Neuronal stem cell (in vitro differentiated cells): ENCODE results near the gene TP53RK.

Experiments used
- DNase-seq: peaks from one replicate; pipeline ENCODE4 v3.0.0-alpha.2; 2013; ENCODE audit warnings: low spot score
- H2AFZ ChIP-seq: one replicate; pipeline ENCODE4 v1.6.1; 2013; ENCODE audit warnings: mild to moderate bottlenecking, low read length, inconsistent platforms
- H2AK5ac ChIP-seq: 2 replicates; pipeline ENCODE4 v1.6.1; 2013; ENCODE audit warnings: low read depth, mild to moderate bottlenecking, inconsistent platforms, low read length, moderate library complexity, mixed read lengths
- H2BK120ac ChIP-seq: 2 replicates; pipeline ENCODE4 v1.6.1; 2013; ENCODE audit warnings: low read depth, mild to moderate bottlenecking, inconsistent platforms, low read length, moderate library complexity, mixed read lengths
- H2BK12ac ChIP-seq: one replicate; pipeline ENCODE4 v1.6.1; 2013; ENCODE audit warnings: low read length, inconsistent platforms
- H2BK15ac ChIP-seq: 2 replicates; pipeline ENCODE4 v1.6.1; 2013; ENCODE audit warnings: mild to moderate bottlenecking, low read length, inconsistent platforms, mixed read lengths
- H2BK5ac ChIP-seq: one replicate; pipeline ENCODE4 v1.6.1; 2013; ENCODE audit warnings: inconsistent platforms, mild to moderate bottlenecking, low read length, moderate library complexity
- H3K14ac ChIP-seq: one replicate; pipeline ENCODE4 v1.6.1; 2013; ENCODE audit warnings: low read length, inconsistent platforms
- H3K18ac ChIP-seq: 2 replicates; pipeline ENCODE4 v1.6.1; 2013; ENCODE audit warnings: low read length, inconsistent platforms
- H3K23ac ChIP-seq: 2 replicates; pipeline ENCODE4 v1.6.1; 2013; ENCODE audit warnings: low read depth, mild to moderate bottlenecking, mixed read lengths, low read length, inconsistent platforms; ENCODE audit not compliant: poor library complexity
- H3K27ac ChIP-seq: replicated peaks from 3 replicates; pipeline ENCODE4 v1.5.1; 2013; ENCODE audit warnings: low read length, inconsistent platforms
- H3K27me3 ChIP-seq, 3 experiments: 2 replicates each; pipeline ENCODE4 v1.6.1; 2013; ENCODE audit warnings: low read length in 3 of 3, mild to moderate bottlenecking in 2 of 3, inconsistent platforms in 1 of 3, low read depth in 1 of 3, mixed read lengths in 1 of 3, moderate library complexity in 1 of 3; ENCODE audit not compliant: control insufficient read depth in 3 of 3, insufficient read depth in 3 of 3
- H3K36me3 ChIP-seq, 2 donors: replicated peaks in 1 of 2; 2 replicates each; pipeline ENCODE4 v1.6.1; 2013; ENCODE audit warnings: low read length in 2 of 2; ENCODE audit not compliant: control insufficient read depth in 2 of 2, insufficient read depth in 2 of 2
- H3K4ac ChIP-seq: 2 replicates; pipeline ENCODE4 v1.6.1; 2013; ENCODE audit warnings: inconsistent platforms, mild to moderate bottlenecking, low read length, moderate library complexity
- H3K4me1 ChIP-seq, 2 donors: 1 replicate in 1 of 2; 2 replicates in 1 of 2; pipeline ENCODE4 v1.6.1; 2013; ENCODE audit warnings: low read length in 2 of 2, low read depth in 1 of 2; ENCODE audit not compliant: control insufficient read depth in 2 of 2, insufficient read depth in 1 of 2
- H3K4me2 ChIP-seq: one replicate; pipeline ENCODE4 v1.6.1; 2013; ENCODE audit warnings: mild to moderate bottlenecking, low read length, inconsistent platforms; ENCODE audit not compliant: insufficient read depth, poor library complexity, severe bottlenecking
- H3K4me3 ChIP-seq, 2 donors: 2 replicates each; pipeline ENCODE4 v1.5.1; 2013; ENCODE audit warnings: low read length in 2 of 2, mild to moderate bottlenecking in 2 of 2, inconsistent platforms in 1 of 2, moderate library complexity in 1 of 2
- H3K79me1 ChIP-seq: one replicate; pipeline ENCODE4 v1.6.1; 2013; ENCODE audit warnings: low read depth, mild to moderate bottlenecking, inconsistent platforms, low read length, moderate library complexity
- H3K9ac ChIP-seq: one replicate; pipeline ENCODE4 v1.6.1; 2013; ENCODE audit warnings: mild to moderate bottlenecking, low read depth, low read length, inconsistent platforms; ENCODE audit not compliant: poor library complexity
- H3K9me3 ChIP-seq, 2 donors: replicated peaks in 1 of 2; 2 replicates each; pipeline versions ENCODE3 to v1.6.1; 2013; ENCODE audit warnings: low read length in 2 of 2, mild to moderate bottlenecking in 2 of 2, inconsistent platforms in 1 of 2, low read depth in 1 of 2, mixed read lengths in 1 of 2, moderate library complexity in 1 of 2; ENCODE audit not compliant: control insufficient read depth in 2 of 2, insufficient read depth in 1 of 2
- H4K8ac ChIP-seq: one replicate; pipeline ENCODE4 v1.6.1; 2013; ENCODE audit warnings: low read depth, mild to moderate bottlenecking, inconsistent platforms, low read length, moderate library complexity
- H4K91ac ChIP-seq: one replicate; pipeline ENCODE4 v1.6.1; 2013; ENCODE audit warnings: low read length, low read depth, mild to moderate bottlenecking, inconsistent platforms; ENCODE audit not compliant: poor library complexity
- WGBS, 2 donors: extraction: QIAGEN DNeasy Blood & Tissue Kit; methylation state at CpG; one replicate each; pipeline ENCODE4 v1.1.7; 2013; ENCODE audit warnings: missing lambda C conversion rate in 2 of 2, mixed read lengths in 1 of 2; ENCODE audit not compliant: insufficient read length in 2 of 2, insufficient replicate concordance in 1 of 2; ENCODE audit errors: extremely low coverage in 2 of 2; 5-methylcytosine and 5-hydroxymethylcytosine counted together

TP53RK gene

GRCh38 chr20:46720776-46721425 is 31.7 kb upstream of the TP53RK start:
- H3K4me1 ChIP-seq = no peaks in the 10 kb centered on the region
- no peak overlapping the region for H3K4me3 ChIP-seq
- H3K4ac ChIP-seq = no peak overlapping the region
- H3K9ac ChIP-seq = no peak overlapping the region
- H3K4me2 ChIP-seq = no peak overlapping the region
- no peak overlapping the region for H2BK12ac ChIP-seq
- no peak overlapping the region for H4K91ac ChIP-seq
- H3K14ac ChIP-seq = no peak overlapping the region
- no peak overlapping the region for H3K23ac ChIP-seq
- no peaks in the 10 kb centered on the region for H3K79me1 ChIP-seq
- H3K36me3 ChIP-seq = no peaks in the 10 kb centered on the region
- H3K27ac ChIP-seq = no peak overlapping the region
- no peak overlapping the region for H3K18ac ChIP-seq
- no peak for DNase-seq
- H2BK120ac ChIP-seq = no peak overlapping the region
- H4K8ac ChIP-seq = no peak overlapping the region
- no peak overlapping the region for H2BK5ac ChIP-seq
- H2AK5ac ChIP-seq = no peak overlapping the region
- H2BK15ac ChIP-seq = no peak overlapping the region
- H3K9me3 ChIP-seq = peaks cover 0 to 2% of the 10 kb centered on the region in 2 donors
- no peaks in the 10 kb centered on the region for H3K27me3 ChIP-seq
- H2AFZ ChIP-seq = no peak overlapping the region

DNA sequence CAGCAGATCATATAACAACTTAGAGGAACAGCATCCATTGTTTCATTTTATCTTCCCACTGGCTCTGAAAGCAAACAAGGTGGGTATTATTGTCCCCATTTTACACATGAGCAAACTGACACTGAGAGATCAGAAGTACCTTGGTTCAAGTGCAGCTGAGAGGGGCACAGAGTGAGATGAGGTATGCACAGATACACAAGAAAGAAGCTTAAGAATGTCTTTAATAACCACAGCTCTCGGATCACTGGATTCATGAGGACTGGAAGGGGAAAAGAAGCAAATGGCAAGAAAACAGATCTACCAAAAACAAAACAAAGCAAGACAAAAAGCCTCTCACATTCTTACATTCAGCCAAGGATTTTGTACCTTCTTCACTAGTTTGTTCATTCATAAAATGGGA is 30.8 kb upstream of the TP53RK start:
- no peak overlapping the region for H3K27ac ChIP-seq
- no peaks in the 10 kb centered on the region for H3K36me3 ChIP-seq
- H3K4ac ChIP-seq = no peak overlapping the region
- H2BK5ac ChIP-seq = no peak overlapping the region
- no peak overlapping the region for H2AFZ ChIP-seq
- H3K27me3 ChIP-seq = no peaks in the 10 kb centered on the region
- H2BK120ac ChIP-seq = no peak overlapping the region
- no peak overlapping the region for H2BK15ac ChIP-seq
- H3K9me3 ChIP-seq = peaks cover 0 to 2% of the 10 kb centered on the region in 2 donors
- no peak overlapping the region for H3K4me2 ChIP-seq
- no peak overlapping the region for H2BK12ac ChIP-seq
- H3K18ac ChIP-seq = no peak overlapping the region
- H3K14ac ChIP-seq = no peak overlapping the region
- no peak for DNase-seq
- H3K23ac ChIP-seq = no peak overlapping the region
- no peak overlapping the region for H3K4me3 ChIP-seq
- peaks cover 0 to 5% of the 10 kb centered on the region in 2 donors for H3K4me1 ChIP-seq
- no peak overlapping the region for H4K91ac ChIP-seq
- H4K8ac ChIP-seq = no peak overlapping the region
- no peak overlapping the region for H3K9ac ChIP-seq
- no CpG with 5 or more reads among the region's 1 CpG for WGBS, 2 donors
- no peaks in the 10 kb centered on the region for H3K79me1 ChIP-seq
- no peak overlapping the region for H2AK5ac ChIP-seq

- no peak overlapping the region for H2BK15ac ChIP-seq
- H3K4me2 ChIP-seq = no peak overlapping the region
- no peak overlapping the region for H2BK5ac ChIP-seq
- H3K36me3 ChIP-seq = no peaks in the 10 kb centered on the region
- H3K9ac ChIP-seq = no peak overlapping the region
- no peak overlapping the region for H4K8ac ChIP-seq
- H3K18ac ChIP-seq = no peak overlapping the region
- H3K23ac ChIP-seq = no peak overlapping the region
- H3K4me3 ChIP-seq = no peak overlapping the region
- H2BK120ac ChIP-seq = no peak overlapping the region
- WGBS, 2 donors = no CpG with 5 or more reads among the region's 9 CpGs
- no peak overlapping the region for H4K91ac ChIP-seq
- H3K9me3 ChIP-seq = peaks cover 0 to 2% of the 10 kb centered on the region in 2 donors
- peaks cover 0 to 5% of the 10 kb centered on the region in 2 donors for H3K4me1 ChIP-seq
- H3K79me1 ChIP-seq = no peaks in the 10 kb centered on the region
- no peak overlapping the region for H2BK12ac ChIP-seq
- no peak overlapping the region for H2AFZ ChIP-seq
- no peaks in the 10 kb centered on the region for H3K27me3 ChIP-seq
- H3K14ac ChIP-seq = no peak overlapping the region
- no peak overlapping the region for H3K27ac ChIP-seq
- no peak overlapping the region for H2AK5ac ChIP-seq
- DNase-seq = no peak
- no peak overlapping the region for H3K4ac ChIP-seq
Measured at GRCh38 chr20:46717818-46718541, 28.7 kb upstream of the TP53RK start.

- WGBS, 2 donors = no CpG with 5 or more reads among the region's 4 CpGs
Measured at GRCh38 chr20:46715292-46715756, 26.1 kb upstream of the TP53RK start.

More at GRCh38 chr20:46715292-46715756, 26.1 kb upstream of the TP53RK start:
- H4K8ac ChIP-seq = no peak overlapping the region
- H2AK5ac ChIP-seq = no peak overlapping the region
- peaks cover 0 to 10% of the 10 kb centered on the region in 2 donors for H3K4me1 ChIP-seq
- H3K79me1 ChIP-seq = no peaks in the 10 kb centered on the region
- H3K27ac ChIP-seq = no peak overlapping the region
- H3K27me3 ChIP-seq = no peaks in the 10 kb centered on the region
- no peak for DNase-seq
- no peak overlapping the region for H3K18ac ChIP-seq
- H3K14ac ChIP-seq = no peak overlapping the region
- H2BK5ac ChIP-seq = no peak overlapping the region
- no peak overlapping the region for H4K91ac ChIP-seq
- no peaks in the 10 kb centered on the region for H3K9me3 ChIP-seq
- no peak overlapping the region for H2BK120ac ChIP-seq
- H3K9ac ChIP-seq = no peak overlapping the region
- H2BK12ac ChIP-seq = no peak overlapping the region
- H3K4ac ChIP-seq = no peak overlapping the region
- no peak overlapping the region for H3K23ac ChIP-seq
- H3K36me3 ChIP-seq = no peaks in the 10 kb centered on the region
- H2BK15ac ChIP-seq = no peak overlapping the region
- no peak overlapping the region for H3K4me2 ChIP-seq
- H3K4me3 ChIP-seq = no peak overlapping the region
- peak overlapping the region; percentile 46 for H2AFZ ChIP-seq
